Peyer's patch (tissue), 4 donors: ENCODE data around the gene AP4M1.

ENCODE experiments used
- CTCF ChIP-seq, 6 experiments: fragments of 450-650 bp in 4 of 6; fragments of 200-600 bp in 2 of 6; sonication (generic) in 1 of 6; IDR thresholded peaks; one replicate each; pipeline ENCODE4 v1.5.1; 2017 to 2019; ENCODE audit warnings: antibody characterized with exemption in 6 of 6, mild to moderate bottlenecking in 3 of 6, moderate library complexity in 1 of 6
- POLR2A ChIP-seq, 2 donors: fragments of 450-650 bp; IDR thresholded peaks; one replicate each; pipeline ENCODE4 v1.5.1; 2017; ENCODE audit warnings: antibody characterized with exemption in 2 of 2, mild to moderate bottlenecking in 2 of 2, moderate library complexity in 2 of 2

- TF ChIP-seq POLR2A (IDR thresholded peaks at IDR 0.05) (no peak), CTCF (IDR thresholded peaks at IDR 0.05) (no peak)
Observed at GRCh38 chr7:100152404-100152803, 51.0 kb downstream of the AP4M1 start.
